Mammary epithelial cell (primary cell): ENCODE data around the gene PDIA5.

Experiments
- EZH2 ChIP-seq: IDR thresholded peaks from 2 replicates; pipeline ENCODE4 v1.6.1; 2012; ENCODE audit warnings: low read length, inconsistent platforms, borderline replicate concordance
- TF ChIP-seq, protein P1 (sequence below), 2 donors: IDR thresholded peaks in 1 of 2; conservative IDR thresholded peaks in 1 of 2; 2 replicates each; pipeline ENCODE4 v1.5.1; 2011 to 2012; ENCODE audit warnings: inconsistent platforms in 2 of 2, low read length in 2 of 2, mild to moderate bottlenecking in 2 of 2, control low read depth in 1 of 2, low read depth in 1 of 2; ENCODE audit not compliant: insufficient read depth in 1 of 2; ENCODE audit errors: extremely low read depth in 1 of 2

DNA sequence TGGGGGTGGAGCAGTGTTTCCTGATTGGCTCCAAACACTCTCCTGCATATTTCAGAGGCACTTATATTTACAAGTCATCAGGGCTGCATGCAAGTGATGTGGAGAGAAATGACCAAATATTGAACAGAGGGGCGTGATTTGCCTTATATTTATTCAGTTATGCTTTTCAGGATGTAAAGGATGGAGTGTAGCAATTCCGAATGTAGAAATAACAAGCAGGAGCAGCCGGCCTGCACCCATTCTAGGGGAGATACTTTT, 19.8 kb upstream of the PDIA5 start:
- TF ChIP-seq, protein P1, sequence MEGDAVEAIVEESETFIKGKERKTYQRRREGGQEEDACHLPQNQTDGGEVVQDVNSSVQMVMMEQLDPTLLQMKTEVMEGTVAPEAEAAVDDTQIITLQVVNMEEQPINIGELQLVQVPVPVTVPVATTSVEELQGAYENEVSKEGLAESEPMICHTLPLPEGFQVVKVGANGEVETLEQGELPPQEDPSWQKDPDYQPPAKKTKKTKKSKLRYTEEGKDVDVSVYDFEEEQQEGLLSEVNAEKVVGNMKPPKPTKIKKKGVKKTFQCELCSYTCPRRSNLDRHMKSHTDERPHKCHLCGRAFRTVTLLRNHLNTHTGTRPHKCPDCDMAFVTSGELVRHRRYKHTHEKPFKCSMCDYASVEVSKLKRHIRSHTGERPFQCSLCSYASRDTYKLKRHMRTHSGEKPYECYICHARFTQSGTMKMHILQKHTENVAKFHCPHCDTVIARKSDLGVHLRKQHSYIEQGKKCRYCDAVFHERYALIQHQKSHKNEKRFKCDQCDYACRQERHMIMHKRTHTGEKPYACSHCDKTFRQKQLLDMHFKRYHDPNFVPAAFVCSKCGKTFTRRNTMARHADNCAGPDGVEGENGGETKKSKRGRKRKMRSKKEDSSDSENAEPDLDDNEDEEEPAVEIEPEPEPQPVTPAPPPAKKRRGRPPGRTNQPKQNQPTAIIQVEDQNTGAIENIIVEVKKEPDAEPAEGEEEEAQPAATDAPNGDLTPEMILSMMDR (conservative IDR thresholded peaks at IDR 0.05 in 1 of 2, IDR thresholded peaks at IDR 0.05 in 1 of 2; ENCODE audit: extremely low read depth in 1 of 2, insufficient read depth in 1 of 2, low read depth in 1 of 2, low read length in 2 of 2): no peak
- no peak for TF ChIP-seq EZH2
